K562 (cell line): Measurements from ENCODE around the gene SPEF1. TPM values are rescaled to one million over a fixed set of nuclear protein-coding genes. Genes with fewer than 3 reads are reported as not detected.

Source experiments
- BHLHE40 ChIP-seq: IDR thresholded peaks from 2 replicates; pipeline ENCODE4 v1.6.1; 2011; ENCODE audit warnings: low read length, improper control_type of control experiment
- CBFB ChIP-seq: sonication (generic); formaldehyde crosslinking; IDR thresholded peaks from 2 replicates; pipeline ENCODE4 v1.4.0; 2020; ENCODE audit warnings: mild to moderate bottlenecking, missing genetic modification reagents
- CHD2 ChIP-seq: IDR thresholded peaks from 2 replicates; pipeline ENCODE4 v1.6.1; 2011; ENCODE audit warnings: low read depth, low read length
- EP400 ChIP-seq: fragments of 450-650 bp; IDR thresholded peaks from 2 replicates; pipeline ENCODE4 v1.6.1; 2017; ENCODE audit warnings: antibody characterized with exemption, mild to moderate bottlenecking, moderate library complexity
- FOSL1 ChIP-seq: fragments of 200-800 bp; sonication (Bioruptor generic); conservative IDR thresholded peaks from 2 replicates; pipeline ENCODE4 v1.6.1; 2016; ENCODE audit warnings: missing genetic modification characterization, missing compliant biosample characterization
- HDAC1 ChIP-seq, 2 experiments: fragments of 450-650 bp; IDR thresholded peaks; 2 replicates each; pipeline ENCODE4 v1.6.1; 2016 to 2017; ENCODE audit warnings: inconsistent platforms in 1 of 2, mild to moderate bottlenecking in 1 of 2, moderate library complexity in 1 of 2
- KDM1A ChIP-seq, 2 experiments: fragments of 450-650 bp; IDR thresholded peaks; 2 replicates each; pipeline ENCODE4 v1.6.1; 2016; ENCODE audit warnings: mild to moderate bottlenecking in 2 of 2
- SAP30 ChIP-seq: fragments of 200-600 bp; sonication (generic); IDR thresholded peaks from 2 replicates; pipeline ENCODE4 v1.6.1; 2012; ENCODE audit warnings: borderline replicate concordance, low read depth, mild to moderate bottlenecking, moderate library complexity, low read length, control low read depth, inconsistent platforms; ENCODE audit not compliant: insufficient read depth, poor library complexity, severe bottlenecking
- SRSF1 ChIP-seq: fragments of 200-400 bp; formaldehyde crosslinking; IDR thresholded peaks from 2 replicates; pipeline ENCODE4 v1.6.1; 2017; ENCODE audit warnings: mild to moderate bottlenecking, low read depth, low read length, moderate library complexity
- TOE1 ChIP-seq, 2 experiments: fragments of 450-650 bp in 1 of 2; sonication (generic) in 1 of 2; formaldehyde crosslinking in 1 of 2; IDR thresholded peaks; 2 replicates each; pipeline versions ENCODE4 v1.7.1 to v1.8.0; 2016 to 2022; ENCODE audit warnings: borderline replicate concordance in 2 of 2, mild to moderate bottlenecking in 2 of 2, antibody characterized with exemption in 1 of 2, inconsistent platforms in 1 of 2, low read depth in 1 of 2, missing genetic modification reagents in 1 of 2, moderate library complexity in 1 of 2
- ZBTB7A ChIP-seq: IDR thresholded peaks from 2 replicates; pipeline ENCODE4 v1.6.1; 2011; ENCODE audit warnings: low read depth, mild to moderate bottlenecking, low read length, moderate library complexity, borderline replicate concordance; ENCODE audit not compliant: control insufficient read depth
- ZNF12 ChIP-seq: sonication (generic); formaldehyde crosslinking; IDR thresholded peaks from 2 replicates; pipeline ENCODE4 v1.4.0; 2020; ENCODE audit warnings: mild to moderate bottlenecking, missing genetic modification reagents
- polyA plus RNA-seq, 8 experiments: library from polyadenylated mRNA; depleted of rRNA in 4 of 8; stranded (reverse) in 5 of 8; unstranded in 3 of 8; fragments of >200 nt; fragmentation: Nextera tagmentation in 2 of 8; fragmentation: Illumina TruSeq in 1 of 8; extraction: Ambion mirVana in 2 of 8; extraction: Trizol in 1 of 8; gene quantifications; 2 replicates each; pipeline versions ENCODE4 v1.2.1 to v1.2.3, GENCODE V29; 2011 to 2014; ENCODE audit warnings: inconsistent platforms in 1 of 8, missing spikeins in 1 of 8
- total RNA-seq, 7 experiments: library from RNA; depleted of rRNA in 6 of 7; stranded (reverse); fragments of >200 nt in 6 of 7; fragmentation: Illumina TruSeq in 2 of 7; extraction: Trizol in 2 of 7; gene quantifications; 2 replicates each; pipeline versions ENCODE4 v1.2.1 to v1.2.3, GENCODE V29; 2011 to 2021; ENCODE audit warnings: low replicate concordance in 1 of 7
- TF ChIP-seq, protein P1 (sequence below): fragments of 450-650 bp; IDR thresholded peaks from 2 replicates; pipeline ENCODE4 v1.6.1; 2014; ENCODE audit warnings: low read depth, mild to moderate bottlenecking, moderate library complexity, borderline replicate concordance
- TF ChIP-seq, protein P2 (sequence below): sonication (generic); formaldehyde crosslinking; IDR thresholded peaks from 2 replicates; pipeline ENCODE4 v1.8.0; 2022; ENCODE audit warnings: mild to moderate bottlenecking, low read depth, missing genetic modification reagents

Gene SPEF1
- total and polyA plus RNA-seq, 9 of the 15 experiments (the other 6 are each of a cell fraction or from before 2014, with no cell fraction given), result not detected

DNA sequence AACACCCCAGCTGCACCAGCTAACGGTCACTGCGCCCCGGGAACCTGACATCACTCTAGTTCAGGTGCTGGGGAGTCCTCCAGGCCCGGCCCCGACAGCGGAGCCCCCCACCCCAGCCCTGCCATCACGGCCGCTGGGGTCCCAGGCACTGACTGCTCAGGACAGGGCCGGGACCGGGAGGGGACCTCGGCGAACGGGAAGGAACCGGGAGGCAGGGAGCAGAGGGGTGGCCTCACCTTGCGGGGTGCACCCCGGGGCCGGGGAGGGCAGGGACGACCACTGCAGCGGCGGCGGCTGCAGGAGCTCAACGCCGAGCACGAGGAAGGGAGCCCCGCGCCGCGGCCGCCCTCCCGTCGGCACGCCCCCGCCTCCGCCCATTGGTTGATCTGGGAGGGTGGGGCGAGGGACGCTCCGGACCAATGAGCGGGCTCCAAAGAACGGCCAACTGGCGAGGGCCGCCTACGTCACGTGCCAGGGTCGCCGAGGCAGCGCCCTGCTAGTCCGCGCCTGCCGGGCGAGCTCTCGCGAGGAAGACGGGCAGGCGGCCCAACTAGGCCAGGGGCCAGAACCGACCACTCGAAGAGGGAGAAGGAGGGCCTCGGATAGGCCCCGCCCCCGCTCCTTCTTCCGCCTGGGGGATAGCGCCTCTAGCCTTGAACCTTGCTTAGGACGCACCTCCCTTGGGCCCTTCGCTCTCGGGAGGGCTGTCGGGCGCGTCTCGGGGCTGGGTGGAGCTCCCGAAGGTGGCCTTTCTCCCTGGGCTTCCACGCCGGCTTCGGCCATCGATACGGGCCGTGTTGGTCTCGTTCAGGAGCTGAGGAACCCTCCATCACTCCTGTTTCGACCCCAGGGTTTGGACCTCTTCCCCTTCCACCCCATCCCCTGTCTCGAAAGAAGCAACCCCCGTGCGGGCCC lies 13.6 kb downstream of the SPEF1 start, which contains the start of gene ADISSP (continued):
- TF ChIP-seq, protein P1, sequence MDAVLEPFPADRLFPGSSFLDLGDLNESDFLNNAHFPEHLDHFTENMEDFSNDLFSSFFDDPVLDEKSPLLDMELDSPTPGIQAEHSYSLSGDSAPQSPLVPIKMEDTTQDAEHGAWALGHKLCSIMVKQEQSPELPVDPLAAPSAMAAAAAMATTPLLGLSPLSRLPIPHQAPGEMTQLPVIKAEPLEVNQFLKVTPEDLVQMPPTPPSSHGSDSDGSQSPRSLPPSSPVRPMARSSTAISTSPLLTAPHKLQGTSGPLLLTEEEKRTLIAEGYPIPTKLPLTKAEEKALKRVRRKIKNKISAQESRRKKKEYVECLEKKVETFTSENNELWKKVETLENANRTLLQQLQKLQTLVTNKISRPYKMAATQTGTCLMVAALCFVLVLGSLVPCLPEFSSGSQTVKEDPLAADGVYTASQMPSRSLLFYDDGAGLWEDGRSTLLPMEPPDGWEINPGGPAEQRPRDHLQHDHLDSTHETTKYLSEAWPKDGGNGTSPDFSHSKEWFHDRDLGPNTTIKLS, result peak; percentile 63; the same call in 1 of the 2 replicates
- TF ChIP-seq SRSF1 (no peak), HDAC1 (IDR thresholded peaks at IDR 0.05) (peak in 1 of 2 experiments; percentile 79; a peak in 2 of 4 replicates), ZNF12 (CRISPR knock-in tag) (no peak), FOSL1 (no peak), SAP30 (peak; percentile 84), CBFB (CRISPR knock-in tag) (peak; percentile 82), BHLHE40 (peak; percentile 94), ZBTB7A (peak; percentile 24; the same call in 1 of the 2 replicates), CHD2 (peak; percentile 96), EP400 (peak; percentile 45; the same call in 1 of the 2 replicates), KDM1A (IDR thresholded peaks at IDR 0.05) (no peak; a peak in 1 of 4 replicates), TOE1 (IDR thresholded peaks at IDR 0.05; ENCODE audit: borderline replicate concordance) (peak; percentile 87; the same call in 1 of the 2 replicates), TOE1 (CRISPR knock-in tag; IDR thresholded peaks at IDR 0.05; ENCODE audit: borderline replicate concordance, low read depth) (0 out of 2 replicates have a peak, but pooled peaks have one; percentile 40)
- TF ChIP-seq, protein P2, sequence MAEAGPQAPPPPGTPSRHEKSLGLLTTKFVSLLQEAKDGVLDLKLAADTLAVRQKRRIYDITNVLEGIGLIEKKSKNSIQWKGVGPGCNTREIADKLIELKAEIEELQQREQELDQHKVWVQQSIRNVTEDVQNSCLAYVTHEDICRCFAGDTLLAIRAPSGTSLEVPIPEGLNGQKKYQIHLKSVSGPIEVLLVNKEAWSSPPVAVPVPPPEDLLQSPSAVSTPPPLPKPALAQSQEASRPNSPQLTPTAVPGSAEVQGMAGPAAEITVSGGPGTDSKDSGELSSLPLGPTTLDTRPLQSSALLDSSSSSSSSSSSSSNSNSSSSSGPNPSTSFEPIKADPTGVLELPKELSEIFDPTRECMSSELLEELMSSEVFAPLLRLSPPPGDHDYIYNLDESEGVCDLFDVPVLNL (CRISPR knock-in tag), result peak; percentile 21; the same call in 1 of the 2 replicates
